HG03060 (cell line): Measurements from ENCODE around the gene ADD1.

Experiments
- ATAC-seq: cut with Tn5 transposase; IDR thresholded peaks from one replicate; pipeline ENCODE4 v1.9.1; 2021; ENCODE audit warnings: low read depth, moderate number of reproducible peaks; ENCODE audit not compliant: unreplicated experiment

ADD1 gene

GRCh38 chr4:2857349-2857927 lies 13.8 kb downstream of the ADD1 start:
- ATAC-seq = no peak

DNA sequence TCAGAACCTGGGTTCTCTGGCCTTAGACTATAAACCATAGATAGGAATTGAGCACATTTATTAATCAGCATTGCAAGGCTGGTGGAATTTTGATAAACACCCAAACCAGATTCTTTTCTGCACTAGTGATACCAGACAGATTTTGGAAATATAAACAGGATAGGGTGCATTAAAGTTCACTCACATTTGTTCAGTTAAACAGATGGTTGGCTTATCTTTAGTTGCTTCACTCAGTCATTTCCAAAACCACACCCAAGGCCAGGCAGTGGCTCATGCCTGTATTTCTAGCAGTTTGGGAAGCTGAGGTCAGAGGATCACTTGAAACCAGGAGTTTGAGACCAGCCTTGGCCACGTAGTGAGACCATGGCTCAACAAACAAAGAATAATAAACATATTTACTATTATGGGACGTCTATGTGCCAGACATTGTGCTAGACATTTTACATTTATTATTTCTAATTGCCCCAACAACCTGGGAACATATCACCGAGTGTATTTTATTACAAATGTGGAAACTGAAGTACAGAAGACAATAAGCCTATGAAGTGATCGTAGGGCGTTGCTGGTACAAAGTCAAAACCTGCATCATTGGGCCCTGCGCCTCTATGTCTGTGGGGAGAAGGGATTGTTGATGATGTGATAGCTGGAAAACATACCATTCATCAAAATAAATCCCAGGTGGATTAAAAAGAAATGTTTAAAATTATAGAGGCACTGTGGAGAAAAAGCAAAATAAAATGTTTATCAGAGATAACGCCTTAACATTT lies 15.0 kb downstream of the ADD1 start:
- no peak for ATAC-seq

GRCh38 chr4:2859514-2859913 lies 15.9 kb downstream of the ADD1 start:
- no peak for ATAC-seq

DNA sequence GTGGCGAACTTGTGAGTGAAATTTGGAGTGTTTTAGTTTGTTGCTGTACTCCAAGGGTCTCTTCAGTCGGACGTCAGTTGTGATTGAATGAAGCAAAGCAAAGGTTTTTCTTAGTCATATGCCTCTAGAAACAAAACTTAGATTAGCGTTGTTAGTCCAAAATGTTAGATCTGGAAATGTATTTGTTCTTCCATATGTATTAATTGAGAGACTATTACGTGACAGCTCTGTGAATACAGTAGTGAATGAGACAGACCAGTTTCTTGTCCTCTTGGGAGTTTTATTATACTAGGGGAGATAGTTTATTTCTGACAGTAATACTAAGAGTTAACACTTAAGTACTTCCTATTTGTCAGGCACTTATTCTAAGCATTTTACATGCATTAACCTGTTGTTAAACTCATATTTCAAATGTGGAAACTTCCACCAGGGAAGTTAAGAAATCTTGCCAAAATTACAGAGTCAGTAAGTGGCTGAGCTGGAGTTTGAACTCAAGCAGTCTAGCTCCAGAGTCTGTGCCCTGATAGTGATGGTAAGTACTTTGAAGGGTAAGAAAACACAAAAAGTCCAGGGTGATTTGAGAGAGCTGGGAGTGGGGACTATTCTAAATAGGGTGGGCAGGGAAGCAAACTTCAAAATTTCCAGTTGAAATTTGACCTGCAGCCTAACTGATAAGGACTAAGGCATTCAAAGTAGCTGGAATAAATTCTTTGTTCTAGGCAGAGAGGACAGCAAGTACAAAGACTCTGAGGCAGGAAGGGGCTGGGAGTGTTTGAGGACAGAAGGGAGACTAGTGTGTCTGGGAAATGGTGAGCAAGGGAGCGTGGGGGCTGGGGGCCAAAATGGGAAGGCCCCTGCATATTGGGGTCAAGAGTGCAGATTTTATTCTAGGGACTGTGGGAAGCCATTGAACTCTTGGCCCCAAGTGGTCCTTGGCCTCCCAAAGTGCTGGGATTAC lies 17.0 kb downstream of the ADD1 start:
- no peak for ATAC-seq

DNA sequence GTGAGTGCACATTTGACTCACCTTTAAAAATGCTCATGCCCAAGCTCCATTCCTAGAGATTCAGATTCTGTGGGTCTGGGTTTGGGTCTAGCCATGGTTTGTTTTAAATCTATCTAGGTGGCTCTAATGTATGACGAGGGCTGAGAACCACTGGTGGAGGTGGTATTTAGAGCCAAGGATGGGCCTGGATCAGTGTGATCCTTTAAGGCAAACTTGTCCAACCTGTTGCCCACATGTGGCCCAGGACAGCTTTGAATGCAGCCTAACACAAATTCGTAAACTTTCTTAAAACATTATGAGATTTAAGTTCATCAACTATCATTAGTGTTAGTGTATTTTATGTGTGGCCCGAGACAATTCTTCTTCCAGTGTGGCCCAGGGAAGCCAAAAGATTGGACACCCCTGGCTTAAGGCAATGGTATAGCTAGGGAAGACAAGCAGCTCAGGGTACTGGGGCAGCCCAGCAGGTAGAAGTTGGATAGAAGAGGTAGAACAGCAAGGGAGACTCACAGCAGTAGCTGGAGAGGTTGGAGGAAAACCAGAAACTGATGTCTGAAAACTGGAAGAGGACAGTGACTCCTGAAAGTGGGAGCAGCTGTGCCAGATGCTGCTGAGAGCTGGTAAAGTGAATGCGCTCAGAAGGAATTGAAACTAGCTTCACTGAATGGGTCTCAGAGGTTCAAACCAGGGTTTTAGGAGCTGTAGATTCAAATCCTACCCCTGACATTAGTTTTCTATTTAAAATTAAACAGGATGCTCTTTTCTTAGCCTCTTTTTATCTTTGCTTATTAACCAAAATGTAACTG lies 18.2 kb downstream of the ADD1 start:
- ATAC-seq = no peak

GRCh38 chr4:2862528-2862927 lies 18.9 kb downstream of the ADD1 start:
- no peak for ATAC-seq

- ATAC-seq = no peak
These were observed 20.0 kb downstream of the ADD1 start for GRCh38 chr4:2863649-2864048.

DNA sequence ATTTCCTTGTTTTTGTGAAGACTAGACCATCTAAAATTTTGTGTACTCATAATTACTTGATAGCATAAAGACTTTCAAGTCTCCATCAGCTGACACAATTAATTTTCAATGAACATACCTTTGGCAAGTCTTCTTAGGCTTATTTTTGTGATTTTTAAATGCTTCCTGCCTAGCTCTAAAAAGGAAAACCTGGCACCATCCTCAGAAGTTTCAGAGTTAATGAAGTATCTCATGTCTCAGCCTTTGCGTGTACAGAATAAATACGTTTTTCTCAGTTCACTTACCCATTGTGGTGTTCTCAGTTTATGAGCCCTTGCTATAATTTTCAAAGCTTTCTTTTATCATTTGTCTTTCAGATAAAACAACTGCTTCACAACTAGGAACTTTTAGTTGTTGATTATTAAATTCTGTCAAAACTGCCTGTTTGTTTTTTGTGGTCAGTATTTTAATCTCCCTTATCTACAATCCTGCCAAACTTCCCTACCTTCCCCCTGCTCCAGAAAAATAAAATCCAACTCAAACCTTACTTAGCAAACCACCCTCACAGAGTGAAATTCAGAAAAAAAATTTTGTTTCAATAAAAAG lies 21.6 kb downstream of the ADD1 start:
- ATAC-seq = no peak

GRCh38 chr4:2866160-2866861 lies 22.7 kb downstream of the ADD1 start:
- no peak for ATAC-seq

- ATAC-seq = no peak
These were observed 23.2 kb downstream of the ADD1 start for GRCh38 chr4:2866891-2867290.

GRCh38 chr4:2867758-2868491 lies 24.3 kb downstream of the ADD1 start:
- no peak for ATAC-seq

- ATAC-seq = no peak
These were observed 25.3 kb downstream of the ADD1 start for GRCh38 chr4:2868877-2869487.

DNA sequence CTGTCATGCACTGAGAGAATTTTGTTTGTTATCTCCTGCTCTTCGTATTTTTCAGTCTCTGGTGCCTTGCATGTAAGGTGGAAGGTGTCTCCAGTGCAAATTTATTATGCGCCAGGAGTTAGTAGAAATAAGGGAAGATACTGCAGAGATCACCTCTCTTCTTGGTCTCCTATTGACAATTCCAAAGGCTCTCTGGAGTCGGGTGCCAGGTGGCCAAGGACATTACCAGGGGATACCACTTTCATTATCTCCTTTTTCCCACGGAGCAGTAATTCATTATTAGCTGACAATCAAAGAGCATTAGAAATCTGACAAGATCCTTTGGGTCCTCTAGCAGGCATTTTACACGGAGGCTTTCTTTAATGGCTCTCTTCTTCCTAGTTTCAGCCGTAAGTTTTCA lies 26.0 kb downstream of the ADD1 start:
- no peak for ATAC-seq

DNA sequence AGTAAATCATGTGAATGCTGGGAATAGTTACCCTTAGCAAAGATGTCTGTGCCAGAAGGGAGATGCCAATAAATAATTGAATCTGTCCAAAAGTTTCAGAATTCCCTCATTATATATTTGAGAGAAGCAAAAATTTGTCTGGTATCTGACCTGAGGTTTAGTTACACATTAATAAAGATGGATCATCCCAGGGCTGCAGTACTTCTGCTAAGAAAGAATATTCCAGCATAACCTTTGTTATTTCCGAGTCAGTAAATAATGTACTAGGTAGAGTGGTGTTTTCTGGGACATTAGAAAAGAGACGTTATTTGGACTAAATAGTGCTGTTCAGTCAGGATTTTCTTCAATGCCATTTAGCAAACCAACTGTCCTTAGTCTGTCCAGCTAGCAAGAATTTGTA lies 26.4 kb downstream of the ADD1 start:
- ATAC-seq = no peak

- no peak for ATAC-seq
These were observed 27.8 kb downstream of the ADD1 start for GRCh38 chr4:2871466-2871865.

- no peak for ATAC-seq
These were observed 28.3 kb downstream of the ADD1 start for GRCh38 chr4:2871911-2872310.

GRCh38 chr4:2873329-2873728 lies 29.7 kb downstream of the ADD1 start:
- no peak for ATAC-seq

- no peak for ATAC-seq
These were observed 31.2 kb downstream of the ADD1 start for GRCh38 chr4:2874861-2875260.
